SU-DHL-6 (cell line): ENCODE results near the gene TRAPPC10.

Experiments
- H2AFZ ChIP-seq: fragments of 200-600 bp; sonication (generic); 2 replicates; pipeline ENCODE4 v1.6.1; 2014; ENCODE audit warnings: low read depth, mild to moderate bottlenecking, moderate library complexity, mixed read lengths, antibody characterized with exemption, low read length; ENCODE audit not compliant: severe bottlenecking
- H3F3A ChIP-seq: fragments of 200-600 bp; shearing (Covaris generic); 2 replicates; pipeline ENCODE4 v1.6.0; 2016; ENCODE audit warnings: antibody characterized with exemption, mild to moderate bottlenecking; ENCODE audit not compliant: insufficient read depth
- H3K27ac ChIP-seq: fragments of 200-600 bp; sonication (generic); 2 replicates; pipeline ENCODE4 v1.5.1; 2016; ENCODE audit warnings: low read depth, mild to moderate bottlenecking, low read length, moderate library complexity, mixed read lengths
- H3K27me3 ChIP-seq: fragments of 200-600 bp; sonication (generic), shearing (Covaris generic); 2 replicates; pipeline ENCODE4 v1.6.0; 2014; ENCODE audit warnings: mild to moderate bottlenecking, low read length
- H3K36me3 ChIP-seq: fragments of 200-600 bp; sonication (generic); 2 replicates; pipeline ENCODE4 v1.6.1; 2014; ENCODE audit warnings: mild to moderate bottlenecking, low read length, mixed read lengths
- H3K4me2 ChIP-seq: fragments of 300-600, 200-600 bp; shearing (Covaris generic), sonication (generic); 2 replicates; pipeline ENCODE4 v1.6.0; 2014; ENCODE audit warnings: low read length, low read depth, mild to moderate bottlenecking; ENCODE audit not compliant: poor library complexity, severe bottlenecking
- H3K4me3 ChIP-seq: fragments of 200-600 bp; sonication (generic); 2 replicates; pipeline ENCODE4 v1.5.1; 2014; ENCODE audit warnings: antibody characterized with exemption, low read length, mild to moderate bottlenecking, mixed read lengths; ENCODE audit not compliant: insufficient read depth, poor library complexity, severe bottlenecking
- H3K79me2 ChIP-seq: fragments of 200-600 bp; sonication (generic); 2 replicates; pipeline ENCODE4 v1.6.1; 2014; ENCODE audit warnings: mild to moderate bottlenecking, low read length, moderate library complexity; ENCODE audit not compliant: insufficient read depth
- H3K9ac ChIP-seq: fragments of 200-600 bp; sonication (generic); 2 replicates; pipeline ENCODE4 v1.7.0; 2014; ENCODE audit warnings: mild to moderate bottlenecking, low read length
- H3K9me2 ChIP-seq: fragments of 200-600 bp; sonication (generic); replicated peaks from 2 replicates; pipeline ENCODE4 v1.6.1; 2014; ENCODE audit warnings: low read length; ENCODE audit not compliant: insufficient read depth
- H3K9me3 ChIP-seq: fragments of 200-600 bp; sonication (generic); 2 replicates; pipeline ENCODE4 v1.6.1; 2014; ENCODE audit warnings: low read length, mixed read lengths; ENCODE audit not compliant: insufficient read depth
- H4K20me1 ChIP-seq: fragments of 200-600 bp; sonication (generic); 2 replicates; pipeline ENCODE4 v1.6.1; 2014; ENCODE audit warnings: low read depth, mild to moderate bottlenecking, antibody characterized with exemption, low read length, moderate library complexity, mixed read lengths
- CTCF ChIP-seq: fragments of 200-600 bp; sonication (generic); IDR thresholded peaks from one replicate; pipeline ENCODE4 v1.5.1; 2017; ENCODE audit warnings: antibody characterized with exemption, mild to moderate bottlenecking, low read length, moderate library complexity; ENCODE audit not compliant: insufficient read depth, poor library complexity, severe bottlenecking
- EZH2phosphoT487 ChIP-seq: fragments of 200-600 bp; sonication (generic), shearing (Covaris generic); conservative IDR thresholded peaks from 2 replicates; pipeline ENCODE4 v1.6.1; 2018; ENCODE audit warnings: mild to moderate bottlenecking, antibody characterized with exemption, low read length, moderate library complexity, mixed read lengths

The TRAPPC10 gene

DNA sequence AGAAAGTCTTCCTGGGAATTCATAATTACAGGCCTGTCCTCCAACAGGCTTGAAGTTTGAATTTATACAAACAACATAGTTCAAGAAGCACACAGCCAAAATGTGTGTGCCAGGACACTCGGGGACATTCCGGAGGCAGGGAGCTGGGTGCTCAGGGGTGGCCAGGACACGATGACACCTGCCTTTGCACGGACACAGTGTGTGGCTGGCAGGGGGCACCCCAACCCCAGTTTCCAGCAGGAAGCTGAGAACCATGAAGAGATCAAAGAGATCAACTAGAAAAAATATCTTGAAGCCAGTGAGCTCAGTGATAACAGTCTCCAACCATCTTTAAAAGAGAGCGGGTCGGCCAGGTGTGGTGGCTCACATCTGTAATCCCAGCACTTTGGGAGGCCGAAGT is 32.5 kb upstream of the TRAPPC10 start:
- H2AFZ ChIP-seq, result no peak overlapping the region
- no peak overlapping the region for H3K9ac ChIP-seq
- no peaks in the 10 kb centered on the region for H4K20me1 ChIP-seq
- H3K36me3 ChIP-seq, result no peaks in the 10 kb centered on the region
- no peaks in the 10 kb centered on the region for H3F3A ChIP-seq
- no peaks in the 10 kb centered on the region for H3K9me2 ChIP-seq
- H3K79me2 ChIP-seq, result no peaks in the 10 kb centered on the region
- H3K4me3 ChIP-seq, result no peak overlapping the region
- no peak for TF ChIP-seq CTCF
- TF ChIP-seq EZH2phosphoT487, result no peak
- H3K4me2 ChIP-seq, result no peak overlapping the region
- no peaks in the 10 kb centered on the region for H3K27me3 ChIP-seq
- no peak overlapping the region for H3K27ac ChIP-seq
- no peaks in the 10 kb centered on the region for H3K9me3 ChIP-seq

DNA sequence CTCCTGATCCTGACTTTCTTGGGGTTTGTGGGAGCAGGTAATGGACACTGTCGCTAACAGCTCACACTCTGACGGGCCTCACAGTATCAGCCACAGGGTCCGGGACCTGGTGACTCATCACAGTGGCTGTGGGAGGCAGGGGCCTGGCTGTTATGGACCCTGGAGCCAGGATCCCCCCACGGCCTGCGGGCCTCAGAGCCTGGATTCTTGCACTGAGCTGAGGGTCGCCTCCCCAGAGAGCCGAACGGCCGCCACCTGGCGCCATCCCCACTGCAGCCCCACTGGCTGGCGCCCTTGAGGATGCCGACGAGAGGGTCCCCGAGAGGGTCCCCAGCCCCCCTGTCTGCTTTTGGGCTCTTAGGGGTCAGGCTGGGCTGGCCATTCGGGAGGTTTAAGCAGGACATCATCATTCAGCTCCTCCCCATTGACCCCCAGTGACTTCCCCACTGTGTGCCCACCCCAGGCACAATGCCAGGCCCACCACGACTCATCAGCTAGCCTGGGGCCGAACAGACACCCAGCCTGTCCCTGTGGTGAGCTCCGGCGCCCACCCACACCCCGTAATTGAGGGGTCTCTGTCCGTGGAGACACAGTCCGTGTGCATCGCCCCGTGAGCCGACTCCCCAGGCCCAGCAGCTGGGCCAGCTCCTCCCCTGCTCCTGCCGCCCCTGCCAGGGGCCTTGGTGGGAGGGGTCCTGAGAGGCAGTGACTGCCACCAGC is 30.8 kb upstream of the TRAPPC10 start:
- Histone ChIP-seq H2AFZ (no peak overlapping the region), H3K27me3 (no peaks in the 10 kb centered on the region), H4K20me1 (no peaks in the 10 kb centered on the region), H3K9me3 (no peaks in the 10 kb centered on the region), H3K27ac (no peak overlapping the region), H3K9ac (no peak overlapping the region), H3F3A (no peaks in the 10 kb centered on the region), H3K36me3 (no peaks in the 10 kb centered on the region), H3K79me2 (no peaks in the 10 kb centered on the region), H3K4me3 (no peak overlapping the region), H3K4me2 (no peak overlapping the region), H3K9me2 (no peaks in the 10 kb centered on the region)
- TF ChIP-seq CTCF, result no peak
- no peak for TF ChIP-seq EZH2phosphoT487

DNA sequence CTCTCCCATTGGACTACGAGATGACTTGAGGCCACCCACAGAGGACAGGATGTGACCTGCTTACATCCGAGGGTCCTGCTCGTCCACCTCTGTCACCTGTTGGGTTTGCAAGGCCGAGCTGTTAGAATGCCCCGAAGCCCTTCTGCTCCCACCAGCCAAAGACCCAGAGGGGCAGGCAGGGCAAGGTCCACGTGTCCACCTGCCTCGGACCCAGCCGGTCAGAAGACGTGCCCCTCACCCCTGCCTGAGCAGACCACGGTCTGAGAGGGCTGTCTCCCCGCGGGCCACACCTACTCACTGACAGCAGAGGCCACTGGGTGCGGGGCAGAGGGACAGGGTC is 30.3 kb upstream of the TRAPPC10 start:
- Histone ChIP-seq H3K79me2 (no peaks in the 10 kb centered on the region), H3K36me3 (no peaks in the 10 kb centered on the region), H3K27me3 (no peaks in the 10 kb centered on the region), H3K4me2 (no peak overlapping the region), H3K4me3 (no peak overlapping the region), H3K27ac (no peak overlapping the region), H4K20me1 (no peaks in the 10 kb centered on the region), H3K9me2 (no peaks in the 10 kb centered on the region), H3K9ac (no peak overlapping the region), H3K9me3 (no peaks in the 10 kb centered on the region), H3F3A (no peaks in the 10 kb centered on the region), H2AFZ (no peak overlapping the region)
- TF ChIP-seq EZH2phosphoT487 (no peak), CTCF (no peak)
